Mesenchymal stem cell (in vitro differentiated cells and primary cell): ENCODE data around the gene SCN4B.

ENCODE experiments used
- DNase-seq: peaks from one replicate; pipeline ENCODE4 v3.0.0-alpha.2; 2013
- H2AFZ ChIP-seq: one replicate; pipeline ENCODE4 v1.6.1; 2013; ENCODE audit warnings: low read depth, mild to moderate bottlenecking, control low read depth, inconsistent platforms, low read length, moderate library complexity
- H2AK5ac ChIP-seq: 2 replicates; pipeline ENCODE4 v1.6.1; 2013; ENCODE audit warnings: low read length, moderate library complexity, mild to moderate bottlenecking, inconsistent platforms; ENCODE audit not compliant: severe bottlenecking
- H2BK120ac ChIP-seq: one replicate; pipeline ENCODE4 v1.6.1; 2013; ENCODE audit warnings: low read depth, mild to moderate bottlenecking, inconsistent platforms, low read length, moderate library complexity
- H2BK12ac ChIP-seq, 2 experiments: one replicate each; pipeline ENCODE4 v1.6.1; 2013; ENCODE audit warnings: inconsistent platforms in 2 of 2, low read length in 2 of 2, mild to moderate bottlenecking in 2 of 2, moderate library complexity in 2 of 2, control low read depth in 1 of 2
- H2BK15ac ChIP-seq: one replicate; pipeline ENCODE4 v1.6.1; 2013; ENCODE audit warnings: mild to moderate bottlenecking, low read depth, inconsistent platforms; ENCODE audit not compliant: poor library complexity, severe bottlenecking
- H2BK5ac ChIP-seq: 2 replicates; pipeline ENCODE4 v1.6.1; 2013; ENCODE audit warnings: low read depth, mild to moderate bottlenecking, low read length, control low read depth, inconsistent platforms; ENCODE audit not compliant: poor library complexity, severe bottlenecking
- H3K14ac ChIP-seq, 2 experiments: one replicate each; pipeline ENCODE4 v1.6.1; 2013; ENCODE audit warnings: inconsistent platforms in 2 of 2, low read length in 2 of 2, control low read depth in 1 of 2, mild to moderate bottlenecking in 1 of 2, moderate library complexity in 1 of 2
- H3K18ac ChIP-seq, 2 experiments: one replicate each; pipeline ENCODE4 v1.6.1; 2013; ENCODE audit warnings: inconsistent platforms in 2 of 2, low read length in 2 of 2, control low read depth in 1 of 2, low read depth in 1 of 2, mild to moderate bottlenecking in 1 of 2
- H3K23ac ChIP-seq, 2 experiments: one replicate each; pipeline ENCODE4 v1.6.1; 2013; ENCODE audit warnings: inconsistent platforms in 2 of 2, low read length in 2 of 2, mild to moderate bottlenecking in 2 of 2, moderate library complexity in 2 of 2, control low read depth in 1 of 2
- H3K27ac ChIP-seq: 2 replicates; pipeline ENCODE4 v1.5.1; 2013; ENCODE audit warnings: mild to moderate bottlenecking, moderate library complexity, low read length, control low read depth, inconsistent platforms; ENCODE audit not compliant: poor library complexity, severe bottlenecking
- H3K27me3 ChIP-seq, 2 experiments: 2 replicates each; pipeline versions ENCODE4 v1.6.1 to v1.7.0; 2013; ENCODE audit warnings: low read length in 2 of 2, mild to moderate bottlenecking in 2 of 2, moderate library complexity in 2 of 2, control low read depth in 1 of 2, inconsistent platforms in 1 of 2; ENCODE audit not compliant: control insufficient read depth in 1 of 2, insufficient read depth in 1 of 2
- H3K36me3 ChIP-seq, 2 experiments: 2 replicates each; pipeline versions ENCODE4 v1.6.1 to v1.7.0; 2013; ENCODE audit warnings: low read length in 2 of 2, control low read depth in 1 of 2, inconsistent platforms in 1 of 2, low read depth in 1 of 2, mild to moderate bottlenecking in 1 of 2; ENCODE audit not compliant: insufficient read depth in 2 of 2, control insufficient read depth in 1 of 2
- H3K4ac ChIP-seq, 2 experiments: one replicate each; pipeline ENCODE4 v1.6.1; 2013; ENCODE audit warnings: inconsistent platforms in 2 of 2, low read length in 2 of 2, mild to moderate bottlenecking in 2 of 2, moderate library complexity in 2 of 2, control low read depth in 1 of 2, low read depth in 1 of 2
- H3K4me1 ChIP-seq: 2 replicates; pipeline ENCODE4 v1.6.1; 2013; ENCODE audit warnings: low read depth, low read length, control low read depth; ENCODE audit not compliant: control insufficient read depth, insufficient read depth
- H3K4me2 ChIP-seq: 2 replicates; pipeline ENCODE4 v1.6.1; 2013; ENCODE audit warnings: low read length, mild to moderate bottlenecking, inconsistent platforms; ENCODE audit not compliant: poor library complexity, severe bottlenecking
- H3K4me3 ChIP-seq, 2 experiments: 2 replicates each; pipeline versions ENCODE4 v1.5.1 to v1.7.0; 2013; ENCODE audit warnings: low read length in 2 of 2, mild to moderate bottlenecking in 2 of 2, control low read depth in 1 of 2, low read depth in 1 of 2; ENCODE audit not compliant: insufficient read depth in 1 of 2
- H3K79me1 ChIP-seq: replicated peaks from 2 replicates; pipeline ENCODE4 v1.6.1; 2013; ENCODE audit warnings: mild to moderate bottlenecking, control low read depth, low read length, inconsistent platforms; ENCODE audit not compliant: poor library complexity, severe bottlenecking
- H3K9ac ChIP-seq: 2 replicates; pipeline ENCODE4 v1.7.0; 2013; ENCODE audit warnings: mild to moderate bottlenecking, low read length, moderate library complexity
- H3K9me3 ChIP-seq: 2 replicates; pipeline ENCODE4 v1.7.0; 2013; ENCODE audit warnings: mild to moderate bottlenecking, low read length; ENCODE audit not compliant: control insufficient read depth
- H4K8ac ChIP-seq: one replicate; pipeline ENCODE4 v1.6.1; 2013; ENCODE audit warnings: inconsistent platforms, mild to moderate bottlenecking, low read length, moderate library complexity
- H4K91ac ChIP-seq: one replicate; pipeline ENCODE4 v1.6.1; 2013; ENCODE audit warnings: mild to moderate bottlenecking, low read length, inconsistent platforms
- WGBS: methylation state at CpG from one replicate; pipeline ENCODE4 v1.1.7; 2013; ENCODE audit warnings: mixed read lengths; 5-methylcytosine and 5-hydroxymethylcytosine counted together

SCN4B gene

DNA sequence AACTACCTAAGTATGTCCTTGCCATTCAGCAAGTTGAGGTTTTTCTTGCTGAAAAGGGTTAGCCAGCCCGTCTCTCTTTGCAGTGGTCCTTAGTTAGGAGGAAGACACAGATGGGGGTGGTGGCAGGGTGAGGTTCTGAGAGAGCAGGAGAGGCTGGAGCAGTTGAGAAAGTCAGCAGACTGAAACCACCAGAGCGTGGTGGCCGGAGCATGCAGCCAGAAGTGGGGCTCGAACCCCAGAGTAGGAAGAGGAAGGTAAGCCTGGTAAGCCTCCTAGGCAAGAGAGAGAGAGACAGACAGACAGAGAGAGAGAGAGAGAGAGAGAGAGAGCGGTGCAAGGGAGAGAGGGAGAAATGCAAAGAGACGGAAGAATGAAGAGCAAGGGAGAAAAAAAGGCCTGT lies 9.2 kb upstream of the SCN4B start:
- Histone ChIP-seq H3K4me2 (no peak overlapping the region), H2AK5ac (no peak overlapping the region), H2BK120ac (no peak overlapping the region), H2AFZ (no peak overlapping the region), H3K23ac (no peak overlapping the region), H3K4ac (no peak overlapping the region), H3K4me3 (no peak overlapping the region), H3K36me3 (no peaks in the 10 kb centered on the region), H3K9me3 (no peaks in the 10 kb centered on the region), H3K27ac (no peak overlapping the region), H3K14ac (no peak overlapping the region), H2BK12ac (no peak overlapping the region), H4K8ac (no peak overlapping the region), H3K27me3 (peaks cover 87% of the 10 kb centered on the region in 2 experiments), H3K18ac (no peak overlapping the region), H2BK15ac (no peak overlapping the region), H4K91ac (no peak overlapping the region), H3K79me1 (no peaks in the 10 kb centered on the region), H3K9ac (no peak overlapping the region), H2BK5ac (no peak overlapping the region), H3K4me1 (peaks cover 6% of the 10 kb centered on the region)
- 72% methylated on average over 6 of the region's 6 CpGs for WGBS
- DNase-seq, result no peak

DNA sequence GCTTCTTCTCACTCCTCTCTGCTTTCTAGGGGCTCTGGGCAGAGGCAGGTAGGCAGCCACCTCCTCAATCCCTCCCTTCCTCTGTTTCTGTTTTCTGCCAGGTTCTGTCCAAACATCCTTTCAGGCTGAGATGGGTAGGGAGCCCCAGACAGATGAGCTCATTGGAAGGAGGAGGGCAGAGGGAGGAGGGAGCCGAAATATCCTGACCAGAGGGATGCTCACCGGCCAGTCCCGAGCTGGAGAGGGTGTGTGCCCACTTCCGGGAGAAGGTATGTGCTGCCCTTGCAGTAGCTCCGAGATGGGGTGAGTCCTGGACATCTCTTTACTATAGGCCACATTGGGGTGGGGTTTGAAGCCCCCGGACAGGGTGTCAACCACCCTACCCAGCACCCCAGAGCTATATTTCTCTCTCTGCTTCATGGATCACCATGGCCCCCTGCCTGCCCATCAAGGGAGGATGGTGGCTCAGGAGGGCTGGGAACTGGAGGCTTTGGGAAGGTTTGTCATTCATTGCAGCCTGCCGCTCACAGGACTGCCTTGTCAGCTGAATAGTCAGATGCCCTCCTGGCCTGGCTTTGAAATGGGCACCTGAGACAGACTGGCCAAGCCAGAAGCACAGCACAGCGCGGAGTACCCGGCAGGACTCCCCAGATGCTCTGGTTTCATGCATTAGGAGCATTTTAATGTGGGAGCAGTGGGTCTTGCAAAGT lies 4.7 kb upstream of the SCN4B start:
- Histone ChIP-seq H3K4me3 (no peak overlapping the region), H2BK120ac (no peak overlapping the region), H3K14ac (no peak overlapping the region), H3K18ac (no peak overlapping the region), H3K79me1 (no peaks in the 10 kb centered on the region), H4K8ac (no peak overlapping the region), H3K4me1 (peaks cover 19% of the 10 kb centered on the region), H3K9me3 (no peaks in the 10 kb centered on the region), H3K4ac (no peak overlapping the region), H2BK5ac (no peak overlapping the region), H3K9ac (no peak overlapping the region), H3K27me3 (peaks cover 96 to 98% of the 10 kb centered on the region in 2 experiments), H2AK5ac (no peak overlapping the region), H2AFZ (no peak overlapping the region), H2BK12ac (no peak overlapping the region), H3K36me3 (no peaks in the 10 kb centered on the region), H2BK15ac (no peak overlapping the region), H3K27ac (no peak overlapping the region), H3K4me2 (no peak overlapping the region), H4K91ac (no peak overlapping the region), H3K23ac (peak overlapping the region in 1 of 2 experiments; percentile 16)
- DNase-seq, result no peak
- 35% methylated on average over 7 of the region's 10 CpGs for WGBS

DNA sequence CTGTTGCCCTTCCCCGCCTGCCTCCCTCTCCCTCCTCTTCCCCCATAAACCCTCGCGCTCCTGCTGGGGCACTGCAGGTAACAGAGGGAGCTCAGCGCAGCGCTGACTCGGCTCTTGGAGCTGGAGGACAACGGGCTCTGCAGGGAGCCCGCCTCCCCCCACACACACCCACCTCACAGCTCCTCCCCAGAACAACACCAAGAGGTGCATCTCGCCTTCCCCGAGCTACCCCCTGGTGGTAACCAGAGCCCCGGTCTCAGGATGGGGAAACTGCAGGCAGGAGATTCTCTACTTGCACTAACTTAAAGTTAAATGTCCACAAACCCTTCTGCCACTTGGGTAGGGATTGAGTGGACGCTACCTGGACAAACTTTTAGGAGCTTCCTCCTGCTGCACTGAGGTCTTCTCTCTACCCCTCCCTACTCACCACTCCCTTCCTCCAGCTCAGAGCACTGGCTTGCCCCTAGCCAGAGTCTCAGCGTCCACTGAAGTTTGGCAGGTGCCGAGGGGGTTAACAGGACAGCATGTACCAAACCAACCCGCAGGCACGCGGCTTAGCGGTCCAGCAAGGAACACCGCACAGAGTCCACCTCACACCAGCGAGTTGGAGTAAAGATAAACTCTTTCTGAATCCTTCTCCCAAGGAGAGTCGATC lies 4.0 kb upstream of the SCN4B start:
- 7% methylated on average over 17 of the region's 21 CpGs for WGBS
- peaks cover 21% of the 10 kb centered on the region for H3K4me1 ChIP-seq
- no peak overlapping the region for H2AK5ac ChIP-seq

DNA sequence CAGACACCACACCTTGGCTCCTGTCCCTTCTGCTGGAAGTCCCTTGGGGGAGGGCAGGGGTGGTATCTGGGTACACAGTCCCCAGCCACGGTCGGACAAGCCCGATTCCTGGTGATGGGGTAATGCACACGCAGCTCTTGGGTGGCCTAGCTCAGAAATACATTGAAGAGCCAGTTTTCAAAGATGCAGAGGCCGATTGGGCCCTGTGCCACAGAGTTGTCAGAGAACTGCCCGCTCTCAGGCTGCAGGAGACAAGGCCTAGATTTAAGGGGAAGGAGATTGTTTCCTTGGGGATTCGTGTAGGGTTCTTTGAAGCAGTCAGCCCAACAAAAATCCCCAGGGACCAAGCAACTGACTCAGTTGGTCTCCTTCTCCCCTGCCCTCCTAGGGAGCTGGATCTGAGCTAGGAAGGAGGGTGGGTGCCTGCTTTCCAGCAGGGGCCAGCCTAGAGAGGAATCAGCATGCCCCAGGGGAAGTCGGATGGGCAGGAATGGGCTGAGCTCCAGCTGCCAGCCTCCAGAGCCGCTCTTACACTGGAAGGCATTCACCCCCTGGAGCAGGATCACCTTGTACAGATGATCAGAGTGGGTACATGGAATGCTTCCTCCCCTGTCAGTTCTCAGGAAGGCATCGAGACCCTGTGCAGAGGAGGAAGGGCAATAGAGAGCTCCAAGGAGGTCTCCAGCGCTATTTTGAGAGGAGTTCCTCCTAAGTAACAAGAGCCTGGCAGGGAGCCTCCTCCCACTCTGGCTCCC lies 3.3 kb upstream of the SCN4B start:
- H2AFZ ChIP-seq, result no peak overlapping the region
- no peaks in the 10 kb centered on the region for H3K79me1 ChIP-seq
- H2BK5ac ChIP-seq, result no peak overlapping the region
- H3K4me3 ChIP-seq, result no peak overlapping the region
- H2BK120ac ChIP-seq, result no peak overlapping the region
- no peak overlapping the region for H3K14ac ChIP-seq
- no peaks in the 10 kb centered on the region for H3K9me3 ChIP-seq
- H4K91ac ChIP-seq, result no peak overlapping the region
- H2BK15ac ChIP-seq, result no peak overlapping the region
- no peaks in the 10 kb centered on the region for H3K36me3 ChIP-seq
- 20% methylated on average over 10 of the region's 11 CpGs for WGBS
- H3K4me2 ChIP-seq, result no peak overlapping the region
- no peak overlapping the region for H2BK12ac ChIP-seq
- peaks cover 97 to 98% of the 10 kb centered on the region in 2 experiments for H3K27me3 ChIP-seq
- no peak overlapping the region for H3K4ac ChIP-seq
- H3K18ac ChIP-seq, result no peak overlapping the region
- no peak overlapping the region for H4K8ac ChIP-seq
- H3K9ac ChIP-seq, result no peak overlapping the region
- no peak overlapping the region for H3K23ac ChIP-seq
- no peak overlapping the region for H2AK5ac ChIP-seq
- H3K27ac ChIP-seq, result no peak overlapping the region
- DNase-seq, result no peak
- H3K4me1 ChIP-seq, result peaks cover 21% of the 10 kb centered on the region

More for the DNA sequence above, 4.0 kb upstream of the SCN4B start:
- H3K18ac ChIP-seq, result no peak overlapping the region
- no peaks in the 10 kb centered on the region for H3K79me1 ChIP-seq
- peaks cover 97 to 98% of the 10 kb centered on the region in 2 experiments for H3K27me3 ChIP-seq
- peak overlapping the region in 1 of 2 experiments; percentile 16 for H3K23ac ChIP-seq
- H3K9ac ChIP-seq, result no peak overlapping the region
- H3K4me2 ChIP-seq, result no peak overlapping the region
- no peak overlapping the region for H3K14ac ChIP-seq
- no peak overlapping the region for H3K4me3 ChIP-seq
- no peak for DNase-seq
- no peak overlapping the region for H3K4ac ChIP-seq
- H2BK12ac ChIP-seq, result no peak overlapping the region
- H4K8ac ChIP-seq, result no peak overlapping the region
- H3K9me3 ChIP-seq, result no peaks in the 10 kb centered on the region
- H2BK15ac ChIP-seq, result no peak overlapping the region
- H2BK120ac ChIP-seq, result no peak overlapping the region
- H2AFZ ChIP-seq, result no peak overlapping the region
- no peaks in the 10 kb centered on the region for H3K36me3 ChIP-seq
- no peak overlapping the region for H2BK5ac ChIP-seq
- no peak overlapping the region for H4K91ac ChIP-seq
- no peak overlapping the region for H3K27ac ChIP-seq
